ENCODE data around the gene SNAI3.

GRCh38 chr16:88655053-88655732 is 31.1 kb downstream of the SNAI3 start:
- TF ChIP-seq POLR2A (IDR thresholded peaks at IDR 0.05) = no peak
- no peak for TF ChIP-seq CTCF (IDR thresholded peaks at IDR 0.05)
- TF ChIP-seq EP300 (IDR thresholded peaks at IDR 0.05) = no peak
- no peak for TF ChIP-seq POLR2AphosphoS5 (IDR thresholded peaks at IDR 0.05)

Data from stomach (tissue), 4 donors.